PC-3 (cell line): ENCODE measurements around the gene RPL35.

Source experiments
- CTCF ChIP-seq: fragments of 300-600 bp; sonication (generic); conservative IDR thresholded peaks from 2 replicates; pipeline ENCODE4 v1.5.1; 2017; ENCODE audit warnings: antibody characterized with exemption, low read depth, mild to moderate bottlenecking, low read length
- EZH2phosphoT487 ChIP-seq: fragments of 300-600 bp; sonication (generic); IDR thresholded peaks from 2 replicates; pipeline ENCODE4 v1.6.1; 2018; ENCODE audit warnings: mild to moderate bottlenecking, antibody characterized with exemption, low read length, borderline replicate concordance

- TF ChIP-seq CTCF, result no peak
- no peak for TF ChIP-seq EZH2phosphoT487
Observed at GRCh38 chr9:124882231-124882630, 20.5 kb upstream of the RPL35 start.
